Measurements from ENCODE around the gene COG1. TPM values are rescaled to one million over a fixed set of nuclear protein-coding genes. Genes with fewer than 3 reads are reported as not detected.

COG1 gene
- total and polyA plus RNA-seq, 8 donors, result 11.6 to 68.9 (median 17.9) TPM

DNA sequence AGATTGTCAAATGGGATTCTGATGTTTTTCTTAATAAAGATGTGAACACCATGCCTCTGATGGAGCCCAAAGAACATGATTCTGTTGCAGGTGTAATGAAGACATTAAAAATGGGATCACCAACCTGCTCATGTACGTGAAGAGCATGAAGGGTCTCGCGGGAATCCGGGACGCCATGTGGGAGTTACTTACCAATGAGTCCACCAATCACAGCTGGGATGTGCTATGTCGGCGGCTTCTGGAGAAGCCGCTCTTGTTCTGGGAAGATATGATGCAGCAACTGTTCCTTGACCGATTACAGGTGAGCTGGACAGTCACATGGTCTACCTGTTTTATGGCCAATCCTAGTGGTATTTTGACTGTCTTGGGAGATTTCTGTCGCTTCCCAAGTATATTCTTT, 7.6 kb downstream of the COG1 start:
- Histone ChIP-seq H3K4me3 (no peak overlapping the region), H3K9me3 (no peaks in the 10 kb centered on the region), H3K4me1 (peaks cover 21 to 53% (median 31%) of the 10 kb centered on the region in 4 donors), H3K36me3 (peaks cover 64 to 95% (median 93%) of the 10 kb centered on the region in 4 donors), H3K27me3 (no peaks in the 10 kb centered on the region), H3K27ac (no peak overlapping the region)
- no peak for DNase-seq
- intact Hi-C loops (cut with DNase I; ENCODE audit: low total_unique reads), result no loop called here
- TF ChIP-seq POLR2A (IDR thresholded peaks at IDR 0.05), result no peak
- TF ChIP-seq, protein P1, sequence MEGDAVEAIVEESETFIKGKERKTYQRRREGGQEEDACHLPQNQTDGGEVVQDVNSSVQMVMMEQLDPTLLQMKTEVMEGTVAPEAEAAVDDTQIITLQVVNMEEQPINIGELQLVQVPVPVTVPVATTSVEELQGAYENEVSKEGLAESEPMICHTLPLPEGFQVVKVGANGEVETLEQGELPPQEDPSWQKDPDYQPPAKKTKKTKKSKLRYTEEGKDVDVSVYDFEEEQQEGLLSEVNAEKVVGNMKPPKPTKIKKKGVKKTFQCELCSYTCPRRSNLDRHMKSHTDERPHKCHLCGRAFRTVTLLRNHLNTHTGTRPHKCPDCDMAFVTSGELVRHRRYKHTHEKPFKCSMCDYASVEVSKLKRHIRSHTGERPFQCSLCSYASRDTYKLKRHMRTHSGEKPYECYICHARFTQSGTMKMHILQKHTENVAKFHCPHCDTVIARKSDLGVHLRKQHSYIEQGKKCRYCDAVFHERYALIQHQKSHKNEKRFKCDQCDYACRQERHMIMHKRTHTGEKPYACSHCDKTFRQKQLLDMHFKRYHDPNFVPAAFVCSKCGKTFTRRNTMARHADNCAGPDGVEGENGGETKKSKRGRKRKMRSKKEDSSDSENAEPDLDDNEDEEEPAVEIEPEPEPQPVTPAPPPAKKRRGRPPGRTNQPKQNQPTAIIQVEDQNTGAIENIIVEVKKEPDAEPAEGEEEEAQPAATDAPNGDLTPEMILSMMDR (IDR thresholded peaks at IDR 0.05), result no peak
- no peak for TF ChIP-seq EP300 (IDR thresholded peaks at IDR 0.05)
- no peak for TF ChIP-seq POLR2AphosphoS5 (IDR thresholded peaks at IDR 0.05)
- WGBS, 5 donors, result 87 to 93% (median 90%) methylated on average over 10 of the region's 10 CpGs

GRCh38 chr17:73201215-73202069, 8.6 kb downstream of the COG1 start:
- Histone ChIP-seq H3K27ac (peak overlapping the region in 3 of 5 donors; percentile 27 to 75 (median 27)), H3K27me3 (no peaks in the 10 kb centered on the region), H3K4me1 (peaks cover 21 to 44% (median 28%) of the 10 kb centered on the region in 4 donors), H3K9me3 (no peaks in the 10 kb centered on the region), H3K36me3 (peaks cover 68 to 100% (median 100%) of the 10 kb centered on the region in 4 donors), H3K4me3 (no peak overlapping the region)
- 76 to 84% (median 80%) methylated on average over 19 of the region's 19 CpGs for WGBS, 5 donors
- intact Hi-C loops (cut with DNase I; ENCODE audit: low total_unique reads), result no loop called here
- no peak for DNase-seq
- TF ChIP-seq POLR2AphosphoS5 (IDR thresholded peaks at IDR 0.05) (peak in 1 of 3 donors; percentile 11), EP300 (IDR thresholded peaks at IDR 0.05) (no peak)

DNA sequence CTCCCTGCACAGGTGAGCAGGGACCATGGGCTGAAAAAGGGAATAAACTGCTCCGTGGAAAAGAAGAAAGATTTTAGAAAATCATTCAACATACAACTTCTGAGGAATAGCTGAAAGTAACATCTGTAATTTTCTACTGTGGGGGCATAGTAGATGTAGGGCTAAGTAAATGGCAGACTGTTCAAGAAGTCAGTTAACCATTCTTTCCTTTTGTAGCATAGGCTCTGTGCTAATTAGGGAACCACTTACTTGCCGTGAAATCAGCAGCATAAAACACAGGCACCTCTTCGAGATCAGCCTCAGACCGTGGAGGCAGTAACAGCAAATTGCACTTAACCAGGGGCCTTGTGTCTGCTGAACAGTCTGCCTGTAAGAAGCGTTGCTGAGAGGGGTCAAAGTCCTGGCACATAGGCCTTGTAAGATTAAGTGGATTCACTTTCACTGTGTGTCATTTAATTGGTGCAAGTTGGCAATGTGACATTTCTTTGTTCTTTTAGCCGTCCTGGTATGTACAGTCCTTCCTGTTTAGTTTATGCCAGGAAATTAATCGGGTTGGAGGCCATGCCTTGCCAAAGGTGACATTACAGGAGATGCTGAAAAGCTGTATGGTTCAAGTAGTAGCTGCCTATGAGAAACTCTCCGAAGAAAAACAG, 10.4 kb downstream of the COG1 start:
- Histone ChIP-seq H3K4me1 (peaks cover 21 to 43% (median 26%) of the 10 kb centered on the region in 4 donors), H3K9me3 (no peaks in the 10 kb centered on the region), H3K27ac (peak overlapping the region; percentile 52 to 79 (median 58)), H3K4me3 (no peak overlapping the region), H3K27me3 (no peaks in the 10 kb centered on the region), H3K36me3 (peaks cover 68 to 100% (median 100%) of the 10 kb centered on the region in 4 donors)
- WGBS, 5 donors, result 18 to 33% (median 25%) methylated on average over 8 of the region's 8 CpGs
- DNase-seq, result peak; percentile 68 to 91
- TF ChIP-seq POLR2AphosphoS5 (IDR thresholded peaks at IDR 0.05) (peak; percentile 51 to 85 (median 52)), EP300 (IDR thresholded peaks at IDR 0.05) (no peak), POLR2A (IDR thresholded peaks at IDR 0.05) (no peak)
- TF ChIP-seq, protein P1 (IDR thresholded peaks at IDR 0.05), result no peak
- intact Hi-C loops (cut with DNase I; ENCODE audit: low total_unique reads), result no loop called here

GRCh38 chr17:73203788-73204479, 11.1 kb downstream of the COG1 start:
- Histone ChIP-seq H3K27ac (peak overlapping the region; percentile 52 to 79 (median 58)), H3K4me3 (no peak overlapping the region), H3K9me3 (no peaks in the 10 kb centered on the region), H3K4me1 (peaks cover 21 to 43% (median 26%) of the 10 kb centered on the region in 4 donors), H3K36me3 (peaks cover 67 to 100% (median 100%) of the 10 kb centered on the region in 4 donors), H3K27me3 (no peaks in the 10 kb centered on the region)
- WGBS, 5 donors, result 36 to 59% (median 44%) methylated on average over 10 of the region's 10 CpGs
- intact Hi-C loops (cut with DNase I; ENCODE audit: low total_unique reads), result no loop called here
- TF ChIP-seq POLR2AphosphoS5 (IDR thresholded peaks at IDR 0.05), result no peak
- no peak for TF ChIP-seq EP300 (IDR thresholded peaks at IDR 0.05)
- TF ChIP-seq, protein P1 (IDR thresholded peaks at IDR 0.05), result no peak
- no peak for TF ChIP-seq POLR2A (IDR thresholded peaks at IDR 0.05)
- DNase-seq, result peak in 1 of 2 donors; percentile 52
